MM.1S (cell line): ENCODE measurements around the gene TMEM187.

ENCODE experiments used
- DNase-seq: peaks from one replicate; pipeline ENCODE4 v3.0.0-alpha.2; 2015
- H2AFZ ChIP-seq: fragments of 300-600 bp; sonication (generic); 2 replicates; pipeline ENCODE4 v1.6.0; 2016; ENCODE audit warnings: antibody characterized with exemption, low read length
- H3F3A ChIP-seq: fragments of 300-600 bp; sonication (generic); 2 replicates; pipeline ENCODE4 v1.6.1; 2016; ENCODE audit warnings: mild to moderate bottlenecking, antibody characterized with exemption, low read length, moderate library complexity, mixed read lengths; ENCODE audit not compliant: insufficient read depth
- H3K27ac ChIP-seq: fragments of 300-600 bp; sonication (generic); 2 replicates; pipeline ENCODE4 v1.5.1; 2016; ENCODE audit warnings: mild to moderate bottlenecking, low read length
- H3K27me3 ChIP-seq: fragments of 300-600 bp; sonication (generic); replicated peaks from 2 replicates; pipeline ENCODE4 v1.6.0; 2016; ENCODE audit warnings: low read length; ENCODE audit not compliant: insufficient read depth
- H3K36me3 ChIP-seq: fragments of 300-600 bp; sonication (generic); replicated peaks from 2 replicates; pipeline ENCODE4 v1.6.1; 2016; ENCODE audit warnings: mild to moderate bottlenecking, low read length, mixed read lengths; ENCODE audit not compliant: insufficient read depth
- H3K4me1 ChIP-seq: fragments of 300-600 bp; sonication (generic); 2 replicates; pipeline ENCODE4 v1.6.1; 2016; ENCODE audit warnings: low read length, mixed read lengths
- H3K4me2 ChIP-seq: fragments of 300-600 bp; sonication (generic); 2 replicates; pipeline ENCODE4 v1.6.0; 2016; ENCODE audit warnings: low read depth, low read length
- H3K4me3 ChIP-seq: fragments of 300-600 bp; sonication (generic); 2 replicates; pipeline ENCODE4 v1.5.1; 2016; ENCODE audit warnings: low read length, mixed read lengths
- H3K79me2 ChIP-seq: fragments of 300-600 bp; sonication (generic); 2 replicates; pipeline ENCODE4 v1.6.1; 2016; ENCODE audit warnings: mixed run types, low read length, mixed read lengths
- H3K9ac ChIP-seq: fragments of 300-600 bp; sonication (generic); 2 replicates; pipeline ENCODE4 v1.6.1; 2016; ENCODE audit warnings: low read length, mixed read lengths
- H3K9me2 ChIP-seq: fragments of 300-600 bp; sonication (generic); replicated peaks from 2 replicates; pipeline ENCODE4 v1.6.1; 2016; ENCODE audit warnings: mild to moderate bottlenecking, low read length, mixed read lengths; ENCODE audit not compliant: insufficient read depth
- H3K9me3 ChIP-seq: fragments of 300-600 bp; sonication (generic); replicated peaks from 2 replicates; pipeline ENCODE4 v1.6.1; 2016; ENCODE audit warnings: mild to moderate bottlenecking, low read length, mixed read lengths; ENCODE audit not compliant: insufficient read depth
- H4K20me1 ChIP-seq: fragments of 300-600 bp; sonication (generic); 2 replicates; pipeline ENCODE4 v1.6.1; 2016; ENCODE audit warnings: mild to moderate bottlenecking, low read length, moderate library complexity, mixed read lengths; ENCODE audit not compliant: insufficient read depth
- CTCF ChIP-seq: fragments of 300-600 bp; sonication (generic); IDR thresholded peaks from 2 replicates; pipeline ENCODE4 v1.5.1; 2016; ENCODE audit warnings: antibody characterized with exemption, low read length, mixed read lengths
- EZH2 ChIP-seq: fragments of 300-600 bp; sonication (generic); optimal IDR thresholded peaks from 2 replicates; pipeline ENCODE3; 2017; ENCODE audit warnings: low read depth, mild to moderate bottlenecking, antibody characterized with exemption, low read length, mixed read lengths
- EZH2phosphoT487 ChIP-seq: fragments of 300-600 bp; sonication (generic); IDR thresholded peaks from 2 replicates; pipeline ENCODE4 v1.6.1; 2018; ENCODE audit warnings: antibody characterized with exemption, low read length

Gene TMEM187

GRCh38 chrX:153981771-153982533 is 9.4 kb downstream of the TMEM187 start:
- Histone ChIP-seq H3K9me3 (no peaks in the 10 kb centered on the region), H3K4me3 (no peak overlapping the region), H3K36me3 (no peaks in the 10 kb centered on the region), H3K4me2 (peak overlapping the region; percentile 26; the same call in 1 of the 2 replicates), H3F3A (peaks cover 26% of the 10 kb centered on the region), H3K27me3 (no peaks in the 10 kb centered on the region), H4K20me1 (no peaks in the 10 kb centered on the region), H2AFZ (no peak overlapping the region), H3K4me1 (peaks cover 39% of the 10 kb centered on the region), H3K79me2 (no peaks in the 10 kb centered on the region), H3K9me2 (no peaks in the 10 kb centered on the region), H3K27ac (peak overlapping the region; percentile 81), H3K9ac (no peak overlapping the region)
- peak; percentile 84 for DNase-seq
- TF ChIP-seq EZH2phosphoT487 (no peak), CTCF (no peak), EZH2 (no peak)

DNA sequence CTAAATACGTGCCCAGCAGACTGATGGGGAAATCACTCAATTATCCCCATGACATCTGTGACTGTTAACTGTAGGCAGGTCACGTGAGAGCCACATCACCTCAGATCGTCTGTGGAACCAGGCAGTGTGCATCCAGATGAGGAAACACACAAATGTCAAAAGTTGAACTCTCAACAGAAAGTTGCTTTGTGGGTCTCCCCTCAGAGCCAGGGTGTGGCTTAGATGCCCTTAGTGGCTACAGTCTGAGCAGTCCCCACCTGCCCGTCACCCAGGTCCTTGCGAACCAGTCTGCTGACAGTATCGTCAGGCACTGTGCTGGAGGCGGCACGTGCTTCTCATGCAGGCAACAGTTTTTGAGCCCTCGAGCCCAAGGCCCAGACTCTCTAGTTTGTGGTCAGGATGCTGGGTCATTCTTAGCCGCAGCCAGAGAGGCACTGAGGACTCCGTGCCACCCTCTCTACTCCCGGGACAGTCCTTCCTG is 10.8 kb downstream of the TMEM187 start:
- no peak overlapping the region for H3K4me2 ChIP-seq
- no peaks in the 10 kb centered on the region for H3K9me2 ChIP-seq
- peaks cover 26% of the 10 kb centered on the region for H3F3A ChIP-seq
- no peaks in the 10 kb centered on the region for H3K9me3 ChIP-seq
- H3K27ac ChIP-seq: no peak overlapping the region
- H2AFZ ChIP-seq: no peak overlapping the region
- H3K4me1 ChIP-seq: peaks cover 39% of the 10 kb centered on the region
- DNase-seq: no peak
- no peaks in the 10 kb centered on the region for H3K36me3 ChIP-seq
- no peak overlapping the region for H3K4me3 ChIP-seq
- H3K27me3 ChIP-seq: no peaks in the 10 kb centered on the region
- H3K9ac ChIP-seq: no peak overlapping the region
- H4K20me1 ChIP-seq: no peaks in the 10 kb centered on the region
- no peaks in the 10 kb centered on the region for H3K79me2 ChIP-seq
- TF ChIP-seq CTCF: no peak
- TF ChIP-seq EZH2: no peak
- no peak for TF ChIP-seq EZH2phosphoT487

DNA sequence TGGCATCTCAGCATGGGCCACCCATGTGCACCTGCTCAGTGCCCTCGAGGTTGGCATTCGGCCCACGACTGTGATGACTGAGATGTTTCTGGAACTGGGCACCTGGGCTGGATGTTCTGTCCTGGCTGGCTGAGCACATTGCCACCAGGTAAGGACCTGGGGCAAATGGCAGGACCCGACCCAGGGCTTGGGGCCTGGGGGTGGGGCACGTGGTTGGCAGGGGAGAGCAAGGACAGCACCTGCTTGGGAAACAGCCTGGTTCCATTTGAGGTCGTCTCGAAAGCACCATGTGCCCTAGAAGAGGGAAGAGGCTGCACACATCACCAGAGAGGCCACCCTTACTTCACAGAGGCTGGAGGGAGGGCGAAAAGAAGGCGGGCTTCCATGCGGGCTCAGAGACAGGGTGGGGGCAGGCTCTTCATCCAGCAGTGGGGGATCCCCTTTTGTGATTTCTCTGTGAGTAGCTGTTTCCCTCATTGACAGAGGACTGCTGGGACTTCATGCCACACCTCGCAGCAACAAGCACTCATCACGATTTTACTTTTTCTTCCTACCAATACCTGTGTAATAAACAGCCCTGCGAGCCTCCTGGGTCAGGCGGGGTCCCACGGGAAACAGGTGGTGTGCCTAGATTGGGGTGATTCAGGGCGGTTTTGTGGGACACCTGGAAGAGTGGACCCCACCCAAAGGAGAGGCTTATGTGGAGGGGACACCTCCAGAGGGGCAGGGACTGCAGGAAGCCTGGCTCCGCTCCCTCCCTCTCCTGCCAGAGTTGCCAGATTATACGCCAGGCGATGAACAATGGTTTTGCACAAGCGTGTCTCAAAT is 12.0 kb downstream of the TMEM187 start:
- Histone ChIP-seq H3K27me3 (no peaks in the 10 kb centered on the region), H3K9ac (peak overlapping the region; percentile 45; the same call in 1 of the 2 replicates), H3K9me2 (no peaks in the 10 kb centered on the region), H3F3A (peaks cover 26% of the 10 kb centered on the region), H4K20me1 (no peaks in the 10 kb centered on the region), H3K36me3 (no peaks in the 10 kb centered on the region), H3K27ac (peak overlapping the region; percentile 93; the same call in 1 of the 2 replicates), H3K9me3 (no peaks in the 10 kb centered on the region), H3K4me3 (no peak overlapping the region), H2AFZ (no peak overlapping the region), H3K79me2 (no peaks in the 10 kb centered on the region), H3K4me2 (peak overlapping the region; percentile 60; the same call in 1 of the 2 replicates), H3K4me1 (peaks cover 39% of the 10 kb centered on the region)
- no peak for TF ChIP-seq CTCF
- TF ChIP-seq EZH2phosphoT487: no peak
- TF ChIP-seq EZH2: no peak
- no peak for DNase-seq
